Activated CD4-positive, alpha-beta T cell treated with anti-CD3 and anti-CD28 coated beads, Interleukin-2, amount 10 ng/mL, durations not matched to agents 24 days and 14 days (primary cell): ENCODE measurements around the gene PRSS22. TPM values are rescaled to one million over a fixed set of nuclear protein-coding genes. Genes with fewer than 3 reads are reported as not detected.

Experiments
- DNase-seq: peaks from one replicate; pipeline ENCODE4 v3.0.0; 2022
- H3K27ac Mint-ChIP-seq: one replicate; pipeline ENCODE4 v1.8.0; 2022; ENCODE audit warnings: mild to moderate bottlenecking, mixed read lengths
- H3K27me3 Mint-ChIP-seq: one replicate; pipeline ENCODE4 v1.8.0; 2022; ENCODE audit warnings: mixed read lengths
- H3K36me3 Mint-ChIP-seq: one replicate; pipeline ENCODE4 v1.8.0; 2022; ENCODE audit warnings: low read depth, mild to moderate bottlenecking, mixed read lengths
- H3K4me1 Mint-ChIP-seq: one replicate; pipeline ENCODE4 v1.8.0; 2021; ENCODE audit warnings: mixed read lengths
- H3K4me3 Mint-ChIP-seq: one replicate; pipeline ENCODE4 v1.8.0; 2022; ENCODE audit warnings: mild to moderate bottlenecking, moderate library complexity, mixed read lengths
- H3K9me3 Mint-ChIP-seq: one replicate; pipeline ENCODE4 v1.8.0; 2021; ENCODE audit warnings: mixed read lengths
- intact Hi-C: fragments of 100-400 bp; cut with micrococcal nuclease; formaldehyde crosslinking; loops from one replicate; pipeline ENCODE4 v1.15.1; 2023
- total RNA-seq: library from RNA; stranded (reverse); gene quantifications from 2 replicates; pipeline ENCODE4 v1.2.3, GENCODE V29; 2022

The PRSS22 gene
- total RNA-seq, 1 donor from 2014 or later = not detected

GRCh38 chr16:2867987-2868789, 10.2 kb upstream of the PRSS22 start:
- intact Hi-C loops = loop anchor here (1.0 to 5.0 kb wide), 3 partner anchors 29 to 196 kb away; partner anchors contain the start of gene ELOB

DNA sequence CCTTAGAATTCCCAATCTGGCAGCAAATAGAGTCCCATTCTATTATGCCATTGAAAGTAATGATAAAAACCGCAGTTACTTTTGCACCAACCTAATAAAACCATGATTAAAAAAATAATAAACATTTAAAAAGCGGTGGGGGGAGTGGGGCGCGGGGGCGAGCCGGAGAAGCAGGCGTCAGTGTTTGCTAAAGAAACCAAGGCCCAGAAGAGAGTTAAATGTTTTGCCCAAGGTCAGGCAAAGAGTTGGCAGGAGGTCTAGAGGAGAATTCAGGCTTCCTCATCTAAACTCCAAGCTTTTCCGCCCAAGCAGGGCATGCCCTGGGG, 9.7 kb upstream of the PRSS22 start:
- Mint-ChIP-seq H3K4me3 (peak overlapping the region; percentile 91), H3K9me3 (no peaks in the 10 kb centered on the region), H3K36me3 (no peaks in the 10 kb centered on the region), H3K27ac (peak overlapping the region; percentile 91), H3K27me3 (peaks cover 7% of the 10 kb centered on the region), H3K4me1 (peaks cover 10% of the 10 kb centered on the region)
- intact Hi-C loops = loop anchor here (5.0 kb wide), 2 partner anchors 90 to 195 kb away; partner anchors contain the start of gene ELOB
- DNase-seq = no peak

More at GRCh38 chr16:2867987-2868789, 10.2 kb upstream of the PRSS22 start:
- Mint-ChIP-seq H3K4me3 (peak overlapping the region; percentile 91), H3K4me1 (peaks cover 10% of the 10 kb centered on the region), H3K36me3 (no peaks in the 10 kb centered on the region), H3K27ac (peak overlapping the region; percentile 91), H3K27me3 (peaks cover 7% of the 10 kb centered on the region), H3K9me3 (no peaks in the 10 kb centered on the region)
- DNase-seq = peak; percentile 98

DNA sequence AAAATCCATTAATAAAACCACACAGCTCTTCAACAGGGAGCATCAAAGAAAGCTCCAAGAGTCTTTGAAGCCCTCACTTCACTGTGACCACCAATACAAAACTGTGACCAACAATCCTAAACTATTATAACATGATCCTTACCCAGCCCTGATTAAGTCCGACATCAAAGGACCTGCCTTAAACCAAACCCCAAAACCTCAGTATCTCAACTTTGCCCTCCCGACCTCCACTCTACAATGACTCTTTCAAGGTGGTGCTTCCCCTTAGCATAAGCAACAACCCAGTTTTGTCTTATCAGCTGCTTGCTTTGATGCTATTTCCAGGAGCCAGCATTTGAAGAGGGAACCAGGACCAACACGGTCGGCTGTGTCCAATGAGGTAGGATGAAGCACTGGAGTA, 8.5 kb upstream of the PRSS22 start:
- Mint-ChIP-seq H3K9me3 (peaks cover under 1% of the 10 kb centered on the region), H3K27me3 (peaks cover 7% of the 10 kb centered on the region), H3K27ac (no peak overlapping the region), H3K36me3 (no peaks in the 10 kb centered on the region), H3K4me1 (peaks cover 10% of the 10 kb centered on the region), H3K4me3 (no peak overlapping the region)
- no peak for DNase-seq
- intact Hi-C loops = loop anchor here (5.0 kb wide), 2 partner anchors 89 to 194 kb away; partner anchors contain the start of gene ELOB

GRCh38 chr16:2865651-2866050, 7.7 kb upstream of the PRSS22 start:
- no peak overlapping the region for H3K27ac Mint-ChIP-seq
- intact Hi-C loops = loop anchor here (5.0 kb wide), 2 partner anchors 88 to 193 kb away; partner anchors contain the start of gene ELOB
- H3K36me3 Mint-ChIP-seq = no peaks in the 10 kb centered on the region
- H3K27me3 Mint-ChIP-seq = peaks cover 9% of the 10 kb centered on the region
- no peak for DNase-seq
- H3K4me3 Mint-ChIP-seq = no peak overlapping the region
- H3K4me1 Mint-ChIP-seq = peaks cover 10% of the 10 kb centered on the region
- peaks cover 5% of the 10 kb centered on the region for H3K9me3 Mint-ChIP-seq

- peaks cover 15% of the 10 kb centered on the region for H3K27me3 Mint-ChIP-seq
- peaks cover 5% of the 10 kb centered on the region for H3K9me3 Mint-ChIP-seq
- no peak for DNase-seq
- no peak overlapping the region for H3K4me3 Mint-ChIP-seq
- no peak overlapping the region for H3K27ac Mint-ChIP-seq
- peaks cover 3% of the 10 kb centered on the region for H3K4me1 Mint-ChIP-seq
- intact Hi-C loops = no loop called here
- H3K36me3 Mint-ChIP-seq = no peaks in the 10 kb centered on the region
Measured at GRCh38 chr16:2860826-2861567, 3.0 kb upstream of the PRSS22 start.

- no peak overlapping the region for H3K4me3 Mint-ChIP-seq
- DNase-seq = no peak
- no peak overlapping the region for H3K27ac Mint-ChIP-seq
- peaks cover 6% of the 10 kb centered on the region for H3K9me3 Mint-ChIP-seq
- H3K27me3 Mint-ChIP-seq = peaks cover 12% of the 10 kb centered on the region
- intact Hi-C loops = no loop called here
- H3K36me3 Mint-ChIP-seq = no peaks in the 10 kb centered on the region
- H3K4me1 Mint-ChIP-seq = peaks cover 3% of the 10 kb centered on the region
Measured at GRCh38 chr16:2859686-2860265, 1.8 kb upstream of the PRSS22 start.

- Mint-ChIP-seq H3K36me3 (peaks cover 3% of the 10 kb centered on the region), H3K27me3 (peaks cover 8% of the 10 kb centered on the region), H3K4me1 (peaks cover 3% of the 10 kb centered on the region), H3K4me3 (no peak overlapping the region), H3K27ac (no peak overlapping the region), H3K9me3 (peaks cover 14% of the 10 kb centered on the region)
- intact Hi-C loops = no loop called here
- no peak for DNase-seq
Measured at GRCh38 chr16:2858245-2859025, 465 bp upstream of the PRSS22 start.

- peaks cover 8% of the 10 kb centered on the region for H3K27me3 Mint-ChIP-seq
- H3K27ac Mint-ChIP-seq = no peak overlapping the region
- peaks cover 14% of the 10 kb centered on the region for H3K9me3 Mint-ChIP-seq
- no peak overlapping the region for H3K4me3 Mint-ChIP-seq
- intact Hi-C loops = no loop called here
- no peak for DNase-seq
- peaks cover 3% of the 10 kb centered on the region for H3K36me3 Mint-ChIP-seq
- peaks cover 3% of the 10 kb centered on the region for H3K4me1 Mint-ChIP-seq
Measured at GRCh38 chr16:2856686-2857450, 1.1 kb downstream of the PRSS22 start.

GRCh38 chr16:2856061-2856670, 1.8 kb downstream of the PRSS22 start:
- Mint-ChIP-seq H3K4me1 (peaks cover 3% of the 10 kb centered on the region), H3K9me3 (peaks cover 11% of the 10 kb centered on the region), H3K4me3 (no peak overlapping the region), H3K27me3 (peaks cover 6% of the 10 kb centered on the region), H3K27ac (no peak overlapping the region), H3K36me3 (peaks cover 3% of the 10 kb centered on the region)
- intact Hi-C loops = no loop called here
- peak; percentile 75 for DNase-seq

DNA sequence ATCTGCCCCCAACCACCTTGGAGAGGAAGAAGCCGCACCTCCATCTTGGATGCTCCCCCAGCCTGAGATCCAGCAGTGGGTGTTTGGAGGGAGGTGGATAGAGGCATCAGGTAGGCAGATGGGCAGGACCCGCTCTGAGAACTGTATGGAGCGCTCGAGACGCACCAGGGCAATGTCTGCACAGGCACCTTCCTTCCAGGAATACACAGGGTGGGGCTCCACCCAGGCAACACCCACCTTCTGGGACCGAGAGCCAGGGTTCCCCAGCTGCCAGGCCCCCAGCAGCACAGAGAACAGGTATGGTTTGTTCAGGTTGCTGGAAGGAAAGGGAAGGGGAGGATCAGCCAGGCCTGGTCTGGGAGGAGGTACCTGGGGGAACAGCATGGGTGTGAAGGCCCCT, 2.4 kb downstream of the PRSS22 start:
- H3K27me3 Mint-ChIP-seq = peaks cover 5% of the 10 kb centered on the region
- H3K27ac Mint-ChIP-seq = no peak overlapping the region
- H3K9me3 Mint-ChIP-seq = peaks cover 9% of the 10 kb centered on the region
- H3K4me1 Mint-ChIP-seq = peaks cover 3% of the 10 kb centered on the region
- H3K36me3 Mint-ChIP-seq = peaks cover 3% of the 10 kb centered on the region
- intact Hi-C loops = no loop called here
- H3K4me3 Mint-ChIP-seq = no peak overlapping the region
- no peak for DNase-seq

- Mint-ChIP-seq H3K9me3 (peaks cover 9% of the 10 kb centered on the region), H3K27ac (no peak overlapping the region), H3K4me1 (peaks cover 3% of the 10 kb centered on the region), H3K27me3 (peaks cover 5% of the 10 kb centered on the region), H3K4me3 (no peak overlapping the region), H3K36me3 (peaks cover 3% of the 10 kb centered on the region)
- intact Hi-C loops = no loop called here
- DNase-seq = no peak
Measured at GRCh38 chr16:2854700-2855309, 3.2 kb downstream of the PRSS22 start.

DNA sequence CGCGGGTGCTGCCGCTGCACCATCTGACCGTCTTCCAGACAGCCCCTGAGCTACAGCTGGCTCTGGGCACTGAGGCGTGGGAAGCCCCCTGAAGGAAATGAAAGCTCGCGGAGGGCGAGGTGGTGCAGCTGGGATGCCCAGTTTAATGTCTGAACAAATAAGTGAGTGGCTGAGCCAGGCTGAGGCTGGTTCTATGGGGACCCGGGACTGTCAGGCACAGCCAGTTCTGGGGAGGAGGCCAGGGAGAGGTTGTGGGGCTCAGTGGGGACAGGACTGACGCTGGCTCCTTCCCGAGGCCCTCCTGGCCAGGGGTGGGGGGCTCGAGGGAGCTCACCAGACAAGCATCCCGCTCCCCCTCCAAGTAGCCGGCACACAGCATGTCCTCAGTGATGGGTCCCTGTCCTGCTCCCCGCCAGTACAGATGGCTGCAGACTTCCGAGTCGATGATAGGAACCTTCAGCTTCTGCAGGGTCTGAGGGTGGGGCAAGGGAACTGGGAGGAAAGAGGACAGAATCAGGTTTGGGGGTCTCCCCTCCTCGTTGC, 4.4 kb downstream of the PRSS22 start:
- Mint-ChIP-seq H3K36me3 (peaks cover 3% of the 10 kb centered on the region), H3K4me1 (peaks cover 3% of the 10 kb centered on the region), H3K9me3 (peaks cover 9% of the 10 kb centered on the region), H3K27me3 (peaks cover 10% of the 10 kb centered on the region), H3K27ac (no peak overlapping the region), H3K4me3 (no peak overlapping the region)
- intact Hi-C loops = no loop called here
- DNase-seq = no peak
